Measurements from ENCODE around the gene FDX1.

The FDX1 gene

DNA sequence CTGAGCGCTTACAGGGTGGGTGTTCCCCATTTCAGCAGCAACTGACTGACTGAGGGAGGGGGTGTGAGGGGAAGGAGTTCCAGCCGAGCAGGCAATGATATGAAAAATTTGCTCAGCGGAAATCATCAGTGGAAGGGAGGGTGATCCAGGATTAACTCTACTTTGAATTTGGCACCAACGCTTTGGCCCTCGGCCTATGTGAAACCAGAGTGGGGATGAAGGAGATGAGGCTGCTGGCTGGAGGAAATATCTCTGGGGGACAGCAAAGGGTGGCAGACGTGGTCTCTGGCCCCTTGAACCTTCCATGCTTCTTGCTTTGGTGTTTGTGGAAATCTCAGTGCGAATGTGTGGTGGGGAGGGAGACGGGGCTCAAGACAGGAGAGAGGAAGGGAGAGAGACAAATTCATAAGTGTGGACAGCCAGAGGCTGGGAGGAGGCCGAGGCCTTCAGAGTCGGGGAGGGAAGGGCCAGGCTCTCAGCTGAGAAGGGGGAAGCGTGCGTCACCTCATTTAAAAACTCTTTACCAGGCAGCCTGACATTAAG lies 83.6 kb downstream of the FDX1 start:
- DNase-seq, result no peak

DNA sequence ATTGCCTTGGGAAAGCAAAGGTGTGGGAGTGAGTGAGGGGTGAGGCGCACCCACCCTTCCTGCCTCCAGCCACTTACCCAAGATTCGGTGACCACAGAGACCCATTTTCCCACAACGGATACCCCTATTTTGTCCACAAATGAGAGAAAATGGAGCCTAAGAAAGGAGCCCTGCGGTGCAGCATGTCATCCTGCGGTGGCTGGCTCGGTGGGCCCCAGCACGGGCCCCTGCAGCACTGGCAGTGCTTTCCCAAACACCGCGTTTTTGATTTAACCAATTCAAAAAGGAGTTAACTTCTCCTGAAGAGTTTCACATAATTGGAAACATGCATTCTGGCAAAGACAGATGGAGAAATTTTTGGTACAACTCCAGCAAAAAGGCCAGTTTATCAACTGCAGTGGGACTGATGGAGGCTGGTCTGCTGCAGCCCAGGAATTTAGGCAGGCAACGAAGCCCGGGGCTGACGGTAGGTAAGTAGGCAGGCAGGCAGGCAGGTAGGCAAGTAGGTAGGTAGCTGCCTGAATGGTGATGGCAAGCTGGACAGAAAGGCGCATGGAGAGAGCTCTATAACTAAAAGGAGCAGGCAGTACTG lies 84.2 kb downstream of the FDX1 start:
- no peak for DNase-seq

All from activated naive CD4-positive, alpha-beta T cell (primary cell).